OCI-LY1 (cell line): Measurements from ENCODE around the gene TAS2R41.

Experiments
- EZH2 ChIP-seq: fragments of 200-600 bp; sonication (generic), shearing (Covaris generic); IDR thresholded peaks from 2 replicates; pipeline ENCODE4 v1.8.0; 2017; ENCODE audit warnings: borderline replicate concordance, mixed run types, mild to moderate bottlenecking, antibody characterized with exemption, low read length, moderate library complexity, mixed read lengths
- TF ChIP-seq, protein P1 (sequence below): fragments of 200-600 bp; sonication (generic), shearing (Covaris generic); IDR thresholded peaks from 2 replicates; pipeline ENCODE4 v1.5.1; 2017; ENCODE audit warnings: mild to moderate bottlenecking, antibody characterized with exemption, low read length, moderate library complexity, mixed read lengths

DNA sequence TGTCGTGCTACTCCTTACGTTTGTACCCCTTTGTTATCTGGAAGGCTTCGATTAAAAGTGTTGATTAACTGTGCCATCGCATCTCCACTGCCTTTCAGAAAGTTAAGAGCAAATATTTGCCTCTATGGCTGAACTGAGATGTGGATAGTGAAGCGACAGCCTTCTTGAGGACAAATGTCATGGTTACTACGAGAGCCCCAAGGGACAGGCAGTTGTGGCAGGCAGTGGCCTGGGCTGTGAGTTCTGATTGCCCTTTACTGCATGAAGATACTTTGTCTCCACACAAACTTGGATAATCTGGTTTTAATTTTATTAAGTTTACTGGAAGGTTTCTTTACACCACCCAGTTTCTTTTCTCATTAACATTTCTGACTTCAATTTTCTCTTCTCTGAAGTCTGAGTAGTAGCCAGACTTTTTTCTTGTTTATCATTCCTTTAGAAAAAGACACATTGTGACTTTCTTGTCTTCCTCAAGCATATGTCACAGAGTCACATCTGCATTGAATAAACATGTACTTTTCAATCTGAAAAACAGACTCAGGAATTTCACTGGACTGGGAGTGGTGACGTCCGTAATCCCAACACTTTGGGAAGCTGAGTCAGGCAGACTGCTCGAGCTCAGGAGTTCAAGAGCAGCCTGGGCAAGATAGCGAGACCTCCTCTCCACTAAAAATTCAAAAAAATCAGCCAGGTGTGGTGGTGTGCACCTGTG lies 1.5 kb downstream of the TAS2R41 start:
- TF ChIP-seq, protein P1, sequence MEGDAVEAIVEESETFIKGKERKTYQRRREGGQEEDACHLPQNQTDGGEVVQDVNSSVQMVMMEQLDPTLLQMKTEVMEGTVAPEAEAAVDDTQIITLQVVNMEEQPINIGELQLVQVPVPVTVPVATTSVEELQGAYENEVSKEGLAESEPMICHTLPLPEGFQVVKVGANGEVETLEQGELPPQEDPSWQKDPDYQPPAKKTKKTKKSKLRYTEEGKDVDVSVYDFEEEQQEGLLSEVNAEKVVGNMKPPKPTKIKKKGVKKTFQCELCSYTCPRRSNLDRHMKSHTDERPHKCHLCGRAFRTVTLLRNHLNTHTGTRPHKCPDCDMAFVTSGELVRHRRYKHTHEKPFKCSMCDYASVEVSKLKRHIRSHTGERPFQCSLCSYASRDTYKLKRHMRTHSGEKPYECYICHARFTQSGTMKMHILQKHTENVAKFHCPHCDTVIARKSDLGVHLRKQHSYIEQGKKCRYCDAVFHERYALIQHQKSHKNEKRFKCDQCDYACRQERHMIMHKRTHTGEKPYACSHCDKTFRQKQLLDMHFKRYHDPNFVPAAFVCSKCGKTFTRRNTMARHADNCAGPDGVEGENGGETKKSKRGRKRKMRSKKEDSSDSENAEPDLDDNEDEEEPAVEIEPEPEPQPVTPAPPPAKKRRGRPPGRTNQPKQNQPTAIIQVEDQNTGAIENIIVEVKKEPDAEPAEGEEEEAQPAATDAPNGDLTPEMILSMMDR = no peak
- TF ChIP-seq EZH2 = no peak
